Body of pancreas (tissue), 4 donors: ENCODE measurements around the gene CDC16.

Experiments
- POLR2A ChIP-seq, 3 donors: fragments of 450-650 bp; IDR thresholded peaks; one replicate each; pipeline ENCODE4 v1.6.1; 2016; ENCODE audit warnings: antibody characterized with exemption in 3 of 3, mild to moderate bottlenecking in 2 of 3
- TF ChIP-seq, protein P1 (sequence below), 7 experiments: fragments of 450-650 bp in 4 of 7; fragments of 200-600 bp in 3 of 7; sonication (generic) in 3 of 7; IDR thresholded peaks; one replicate each; pipeline ENCODE4 v1.5.1; 2016 to 2019; ENCODE audit warnings: antibody characterized with exemption in 7 of 7

DNA sequence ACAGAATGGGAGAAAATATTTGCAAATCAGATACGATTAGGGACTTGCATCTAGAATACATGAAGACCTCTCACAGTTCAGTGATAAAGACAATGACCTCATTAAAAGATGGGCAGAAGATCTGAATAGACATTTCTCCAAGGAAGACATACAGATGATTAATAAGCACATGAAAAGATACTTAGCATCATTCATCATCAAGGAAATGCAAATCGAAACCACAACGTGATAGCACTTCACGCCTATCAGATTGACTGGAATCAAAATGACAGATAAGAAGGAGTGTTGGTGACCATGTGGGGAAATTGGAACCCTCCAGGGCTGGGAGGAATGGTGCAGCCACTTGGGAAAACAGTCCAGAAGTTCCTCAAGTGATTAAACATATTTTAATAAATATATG is 29.8 kb upstream of the CDC16 start:
- TF ChIP-seq, protein P1, sequence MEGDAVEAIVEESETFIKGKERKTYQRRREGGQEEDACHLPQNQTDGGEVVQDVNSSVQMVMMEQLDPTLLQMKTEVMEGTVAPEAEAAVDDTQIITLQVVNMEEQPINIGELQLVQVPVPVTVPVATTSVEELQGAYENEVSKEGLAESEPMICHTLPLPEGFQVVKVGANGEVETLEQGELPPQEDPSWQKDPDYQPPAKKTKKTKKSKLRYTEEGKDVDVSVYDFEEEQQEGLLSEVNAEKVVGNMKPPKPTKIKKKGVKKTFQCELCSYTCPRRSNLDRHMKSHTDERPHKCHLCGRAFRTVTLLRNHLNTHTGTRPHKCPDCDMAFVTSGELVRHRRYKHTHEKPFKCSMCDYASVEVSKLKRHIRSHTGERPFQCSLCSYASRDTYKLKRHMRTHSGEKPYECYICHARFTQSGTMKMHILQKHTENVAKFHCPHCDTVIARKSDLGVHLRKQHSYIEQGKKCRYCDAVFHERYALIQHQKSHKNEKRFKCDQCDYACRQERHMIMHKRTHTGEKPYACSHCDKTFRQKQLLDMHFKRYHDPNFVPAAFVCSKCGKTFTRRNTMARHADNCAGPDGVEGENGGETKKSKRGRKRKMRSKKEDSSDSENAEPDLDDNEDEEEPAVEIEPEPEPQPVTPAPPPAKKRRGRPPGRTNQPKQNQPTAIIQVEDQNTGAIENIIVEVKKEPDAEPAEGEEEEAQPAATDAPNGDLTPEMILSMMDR (IDR thresholded peaks at IDR 0.05) = no peak
- no peak for TF ChIP-seq POLR2A (IDR thresholded peaks at IDR 0.05)
